HepG2 (cell line): Measurements from ENCODE around the gene HDLBP. TPM values are rescaled to one million over a fixed set of nuclear protein-coding genes. Genes with fewer than 3 reads are reported as not detected.
A peak's percentile ranks its signal among the peaks of the same experiment; 100 is the strongest.

Experiments
- GATAD2A ChIP-seq: IDR thresholded peaks from 2 replicates; pipeline ENCODE4 v1.6.1; 2016
- KDM6A ChIP-seq: IDR thresholded peaks from 2 replicates; pipeline ENCODE4 v1.6.1; 2016; ENCODE audit warnings: low read depth
- MIER2 ChIP-seq: IDR thresholded peaks from 2 replicates; pipeline ENCODE4 v1.6.1; 2016; ENCODE audit warnings: missing biosample characterization, missing genetic modification reagents
- PHB2 ChIP-seq: fragments of 450-650 bp; IDR thresholded peaks from 2 replicates; pipeline ENCODE4 v1.6.1; 2018; ENCODE audit not compliant: partially characterized antibody
- RAD21 ChIP-seq: fragments of 450-650 bp; formaldehyde crosslinking; IDR thresholded peaks from 2 replicates; pipeline ENCODE4 v1.5.0; 2020; ENCODE audit warnings: mild to moderate bottlenecking
- RXRA ChIP-seq: sonication (generic); formaldehyde crosslinking; IDR thresholded peaks from 2 replicates; pipeline ENCODE4 v1.5.1; 2020; ENCODE audit warnings: missing genetic modification reagents
- RXRB ChIP-seq: IDR thresholded peaks from 2 replicates; pipeline ENCODE4 v1.6.1; 2016; ENCODE audit warnings: borderline replicate concordance, missing genetic modification reagents, missing compliant biosample characterization
- SMARCE1 ChIP-seq: fragments of 450-650 bp; IDR thresholded peaks from 2 replicates; pipeline ENCODE4 v1.6.1; 2017; ENCODE audit warnings: borderline replicate concordance
- SNAI1 ChIP-seq: sonication (generic); formaldehyde crosslinking; IDR thresholded peaks from 2 replicates; pipeline ENCODE4 v1.5.0; 2020; ENCODE audit warnings: mild to moderate bottlenecking, missing genetic modification reagents, borderline replicate concordance
- TGIF2 ChIP-seq: IDR thresholded peaks from 2 replicates; pipeline ENCODE4 v1.6.1; 2016; ENCODE audit warnings: control low read depth, missing compliant biosample characterization
- XRCC5 ChIP-seq: fragments of 200-400 bp; formaldehyde crosslinking; optimal IDR thresholded peaks from 2 replicates; pipeline ENCODE3; 2017; ENCODE audit warnings: mild to moderate bottlenecking, low read length
- ZBTB7B ChIP-seq: sonication (generic); formaldehyde crosslinking; IDR thresholded peaks from 2 replicates; pipeline ENCODE4 v1.4.0; 2020; ENCODE audit warnings: missing genetic modification reagents
- ZNF326 ChIP-seq: sonication (generic); formaldehyde crosslinking; IDR thresholded peaks from 2 replicates; pipeline ENCODE4 v1.4.0; 2020; ENCODE audit warnings: missing genetic modification reagents, borderline replicate concordance
- ZNF343 ChIP-seq: sonication (generic); formaldehyde crosslinking; IDR thresholded peaks from 2 replicates; pipeline ENCODE4 v1.4.0; 2020; ENCODE audit warnings: mild to moderate bottlenecking, missing genetic modification reagents
- ZZZ3 ChIP-seq: sonication (generic); formaldehyde crosslinking; IDR thresholded peaks from 2 replicates; pipeline ENCODE4 v1.4.0; 2020; ENCODE audit warnings: missing genetic modification reagents, mild to moderate bottlenecking, borderline replicate concordance
- polyA plus RNA-seq, 8 experiments: library from polyadenylated mRNA; depleted of rRNA in 3 of 8; stranded (reverse) in 7 of 8; unstranded in 1 of 8; fragments of >200 nt; fragmentation: Illumina TruSeq in 4 of 8; extraction: Trizol in 4 of 8; gene quantifications; 2 replicates each; pipeline versions ENCODE4 v1.2.1 to v1.2.3, GENCODE V29; 2011 to 2016; ENCODE audit warnings: low read depth in 4 of 8, missing spikeins in 1 of 8, mixed read lengths in 1 of 8; ENCODE audit not compliant: insufficient read depth in 1 of 8
- total RNA-seq, 5 experiments: library from RNA; depleted of rRNA; stranded (reverse); fragments of >200 nt; fragmentation: Illumina TruSeq; extraction: Trizol; gene quantifications; 2 replicates each; pipeline ENCODE4 v1.2.3, GENCODE V29; 2016; ENCODE audit warnings: low read depth in 1 of 5
- TF ChIP-seq, protein P1 (sequence below): sonication (generic); formaldehyde crosslinking; IDR thresholded peaks from 2 replicates; pipeline ENCODE4 v1.4.0; 2020; ENCODE audit warnings: mild to moderate bottlenecking, missing genetic modification reagents
- TF ChIP-seq, protein P2 (sequence below): sonication (generic); formaldehyde crosslinking; IDR thresholded peaks from 2 replicates; pipeline ENCODE4 v1.5.0; 2020; ENCODE audit warnings: mild to moderate bottlenecking, missing genetic modification reagents, borderline replicate concordance
- TF ChIP-seq, protein P3 (sequence below): IDR thresholded peaks from 2 replicates; pipeline ENCODE4 v1.6.1; 2012; ENCODE audit warnings: low read depth, low read length, improper control_type of control experiment
- TF ChIP-seq, protein P4 (sequence below): sonication (generic); formaldehyde crosslinking; IDR thresholded peaks from 2 replicates; pipeline ENCODE4 v1.4.0; 2020; ENCODE audit warnings: missing genetic modification reagents

Gene HDLBP
- total and polyA plus RNA-seq, 2 of the 13 experiments (the other 11 are each of a cell fraction or from before 2014, with no cell fraction given) = 464 to 707 TPM

DNA sequence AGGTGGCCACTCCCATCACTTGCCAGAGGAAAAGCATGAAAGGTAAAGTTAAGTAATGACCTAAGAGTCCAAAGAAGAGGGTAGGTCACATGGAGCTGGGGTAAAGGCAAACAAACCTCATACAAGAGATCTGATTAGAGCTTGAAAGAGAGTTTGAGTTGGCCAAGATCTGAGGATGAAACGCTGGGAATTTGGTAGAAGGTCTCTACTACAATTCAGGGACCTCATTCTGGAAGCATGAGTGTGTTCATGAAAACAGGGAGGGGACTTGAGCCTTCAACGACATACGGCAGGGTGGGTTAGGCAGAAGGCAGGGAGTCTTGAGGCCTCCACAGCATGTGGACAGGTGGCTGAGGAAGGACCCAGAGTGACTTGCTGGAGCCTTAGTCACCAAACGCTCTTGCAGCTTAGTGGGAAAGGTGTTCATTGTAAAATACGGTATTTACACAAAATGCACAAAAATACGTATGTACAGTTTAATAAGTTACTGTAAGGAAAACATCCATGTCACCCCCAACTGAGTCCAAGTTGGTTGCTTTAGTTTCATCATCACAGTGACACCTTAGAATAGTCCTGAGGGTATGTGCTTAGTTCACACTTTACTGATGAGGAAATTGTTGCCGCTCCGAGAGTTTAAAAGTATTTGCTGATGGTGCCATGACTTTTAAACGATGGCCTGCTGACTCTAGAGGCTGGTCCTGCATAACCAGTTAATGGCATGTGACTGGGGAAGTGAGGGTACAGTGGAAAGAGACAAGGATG lies 35.6 kb upstream of the HDLBP start (continued):
- TF ChIP-seq, protein P1, sequence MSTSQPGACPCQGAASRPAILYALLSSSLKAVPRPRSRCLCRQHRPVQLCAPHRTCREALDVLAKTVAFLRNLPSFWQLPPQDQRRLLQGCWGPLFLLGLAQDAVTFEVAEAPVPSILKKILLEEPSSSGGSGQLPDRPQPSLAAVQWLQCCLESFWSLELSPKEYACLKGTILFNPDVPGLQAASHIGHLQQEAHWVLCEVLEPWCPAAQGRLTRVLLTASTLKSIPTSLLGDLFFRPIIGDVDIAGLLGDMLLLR = no peak
- TF ChIP-seq SMARCE1 (no peak), KDM6A (CRISPR knock-in tag) (peak; percentile 53; the same call in 1 of the 2 replicates), TGIF2 (CRISPR knock-in tag) (no peak), GATAD2A (CRISPR knock-in tag) (peak; percentile 79), PHB2 (no peak), RXRA (CRISPR knock-in tag) (no peak), ZZZ3 (CRISPR knock-in tag) (no peak), XRCC5 (peak; percentile 56), SNAI1 (CRISPR knock-in tag) (no peak), RAD21 (CRISPR knock-in tag) (no peak), RXRB (CRISPR knock-in tag) (peak; percentile 68; the same call in 1 of the 2 replicates), ZBTB7B (CRISPR knock-in tag) (no peak), ZNF326 (CRISPR knock-in tag) (no peak), ZNF343 (CRISPR knock-in tag) (no peak), MIER2 (CRISPR knock-in tag) (0 out of 2 replicates have a peak, but pooled peaks have one; percentile 18)
- TF ChIP-seq, protein P2, sequence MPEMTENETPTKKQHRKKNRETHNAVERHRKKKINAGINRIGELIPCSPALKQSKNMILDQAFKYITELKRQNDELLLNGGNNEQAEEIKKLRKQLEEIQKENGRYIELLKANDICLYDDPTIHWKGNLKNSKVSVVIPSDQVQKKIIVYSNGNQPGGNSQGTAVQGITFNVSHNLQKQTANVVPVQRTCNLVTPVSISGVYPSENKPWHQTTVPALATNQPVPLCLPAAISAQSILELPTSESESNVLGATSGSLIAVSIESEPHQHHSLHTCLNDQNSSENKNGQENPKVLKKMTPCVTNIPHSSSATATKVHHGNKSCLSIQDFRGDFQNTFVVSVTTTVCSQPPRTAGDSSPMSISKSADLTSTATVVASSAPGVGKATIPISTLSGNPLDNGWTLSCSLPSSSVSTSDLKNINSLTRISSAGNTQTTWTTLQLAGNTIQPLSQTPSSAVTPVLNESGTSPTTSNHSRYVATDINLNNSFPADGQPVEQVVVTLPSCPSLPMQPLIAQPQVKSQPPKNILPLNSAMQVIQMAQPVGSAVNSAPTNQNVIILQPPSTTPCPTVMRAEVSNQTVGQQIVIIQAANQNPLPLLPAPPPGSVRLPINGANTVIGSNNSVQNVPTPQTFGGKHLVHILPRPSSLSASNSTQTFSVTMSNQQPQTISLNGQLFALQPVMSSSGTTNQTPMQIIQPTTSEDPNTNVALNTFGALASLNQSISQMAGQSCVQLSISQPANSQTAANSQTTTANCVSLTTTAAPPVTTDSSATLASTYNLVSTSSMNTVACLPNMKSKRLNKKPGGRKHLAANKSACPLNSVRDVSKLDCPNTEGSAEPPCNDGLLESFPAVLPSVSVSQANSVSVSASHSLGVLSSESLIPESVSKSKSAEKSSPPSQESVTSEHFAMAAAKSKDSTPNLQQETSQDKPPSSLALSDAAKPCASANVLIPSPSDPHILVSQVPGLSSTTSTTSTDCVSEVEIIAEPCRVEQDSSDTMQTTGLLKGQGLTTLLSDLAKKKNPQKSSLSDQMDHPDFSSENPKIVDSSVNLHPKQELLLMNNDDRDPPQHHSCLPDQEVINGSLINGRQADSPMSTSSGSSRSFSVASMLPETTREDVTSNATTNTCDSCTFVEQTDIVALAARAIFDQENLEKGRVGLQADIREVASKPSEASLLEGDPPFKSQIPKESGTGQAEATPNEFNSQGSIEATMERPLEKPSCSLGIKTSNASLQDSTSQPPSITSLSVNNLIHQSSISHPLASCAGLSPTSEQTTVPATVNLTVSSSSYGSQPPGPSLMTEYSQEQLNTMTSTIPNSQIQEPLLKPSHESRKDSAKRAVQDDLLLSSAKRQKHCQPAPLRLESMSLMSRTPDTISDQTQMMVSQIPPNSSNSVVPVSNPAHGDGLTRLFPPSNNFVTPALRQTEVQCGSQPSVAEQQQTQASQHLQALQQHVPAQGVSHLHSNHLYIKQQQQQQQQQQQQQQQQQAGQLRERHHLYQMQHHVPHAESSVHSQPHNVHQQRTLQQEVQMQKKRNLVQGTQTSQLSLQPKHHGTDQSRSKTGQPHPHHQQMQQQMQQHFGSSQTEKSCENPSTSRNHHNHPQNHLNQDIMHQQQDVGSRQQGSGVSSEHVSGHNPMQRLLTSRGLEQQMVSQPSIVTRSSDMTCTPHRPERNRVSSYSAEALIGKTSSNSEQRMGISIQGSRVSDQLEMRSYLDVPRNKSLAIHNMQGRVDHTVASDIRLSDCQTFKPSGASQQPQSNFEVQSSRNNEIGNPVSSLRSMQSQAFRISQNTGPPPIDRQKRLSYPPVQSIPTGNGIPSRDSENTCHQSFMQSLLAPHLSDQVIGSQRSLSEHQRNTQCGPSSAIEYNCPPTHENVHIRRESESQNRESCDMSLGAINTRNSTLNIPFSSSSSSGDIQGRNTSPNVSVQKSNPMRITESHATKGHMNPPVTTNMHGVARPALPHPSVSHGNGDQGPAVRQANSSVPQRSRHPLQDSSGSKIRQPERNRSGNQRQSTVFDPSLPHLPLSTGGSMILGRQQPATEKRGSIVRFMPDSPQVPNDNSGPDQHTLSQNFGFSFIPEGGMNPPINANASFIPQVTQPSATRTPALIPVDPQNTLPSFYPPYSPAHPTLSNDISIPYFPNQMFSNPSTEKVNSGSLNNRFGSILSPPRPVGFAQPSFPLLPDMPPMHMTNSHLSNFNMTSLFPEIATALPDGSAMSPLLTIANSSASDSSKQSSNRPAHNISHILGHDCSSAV (CRISPR knock-in tag) = no peak
- TF ChIP-seq, protein P3, sequence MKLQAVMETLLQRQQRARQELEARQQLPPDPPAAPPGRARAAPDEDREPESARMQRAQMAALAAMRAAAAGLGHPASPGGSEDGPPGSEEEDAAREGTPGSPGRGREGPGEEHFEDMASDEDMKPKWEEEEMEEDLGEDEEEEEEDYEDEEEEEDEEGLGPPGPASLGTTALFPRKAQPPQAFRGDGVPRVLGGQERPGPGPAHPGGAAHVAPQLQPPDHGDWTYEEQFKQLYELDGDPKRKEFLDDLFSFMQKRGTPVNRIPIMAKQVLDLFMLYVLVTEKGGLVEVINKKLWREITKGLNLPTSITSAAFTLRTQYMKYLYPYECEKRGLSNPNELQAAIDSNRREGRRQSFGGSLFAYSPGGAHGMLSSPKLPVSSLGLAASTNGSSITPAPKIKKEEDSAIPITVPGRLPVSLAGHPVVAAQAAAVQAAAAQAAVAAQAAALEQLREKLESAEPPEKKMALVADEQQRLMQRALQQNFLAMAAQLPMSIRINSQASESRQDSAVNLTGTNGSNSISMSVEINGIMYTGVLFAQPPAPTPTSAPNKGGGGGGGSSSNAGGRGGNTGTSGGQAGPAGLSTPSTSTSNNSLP = peak; percentile 31; the same call in 1 of the 2 replicates
- TF ChIP-seq, protein P4, sequence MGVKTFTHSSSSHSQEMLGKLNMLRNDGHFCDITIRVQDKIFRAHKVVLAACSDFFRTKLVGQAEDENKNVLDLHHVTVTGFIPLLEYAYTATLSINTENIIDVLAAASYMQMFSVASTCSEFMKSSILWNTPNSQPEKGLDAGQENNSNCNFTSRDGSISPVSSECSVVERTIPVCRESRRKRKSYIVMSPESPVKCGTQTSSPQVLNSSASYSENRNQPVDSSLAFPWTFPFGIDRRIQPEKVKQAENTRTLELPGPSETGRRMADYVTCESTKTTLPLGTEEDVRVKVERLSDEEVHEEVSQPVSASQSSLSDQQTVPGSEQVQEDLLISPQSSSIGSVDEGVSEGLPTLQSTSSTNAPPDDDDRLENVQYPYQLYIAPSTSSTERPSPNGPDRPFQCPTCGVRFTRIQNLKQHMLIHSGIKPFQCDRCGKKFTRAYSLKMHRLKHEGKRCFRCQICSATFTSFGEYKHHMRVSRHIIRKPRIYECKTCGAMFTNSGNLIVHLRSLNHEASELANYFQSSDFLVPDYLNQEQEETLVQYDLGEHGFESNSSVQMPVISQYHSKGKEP = no peak
